HL-60/S4 treated with phorbol 12-myristate 13-acetate at 8.2 ng/mL for 4 days and 3 days (cell line): Measurements from ENCODE around the gene FADD.
"Not testable (repeated sequence)": the region's sequence is repeated elsewhere in the genome, so short reads cannot be mapped to it uniquely, and the experiment has no call there.

Source experiments
- in situ Hi-C: fragments of 300-500 bp; cut with MboI; formaldehyde crosslinking; loops from 2 replicates; pipeline ENCODE4 v1.15.0; 2022; ENCODE audit warnings: low sequenced_read_pairs

Gene FADD

GRCh38 chr11:70176940-70177689 lies 26.0 kb upstream of the FADD start:
- in situ Hi-C loops = loop anchor here (25.0 kb wide), 1 partner anchor 490 kb away; the partner anchor contains the start of gene LTO1

GRCh38 chr11:70180906-70181305 lies 22.2 kb upstream of the FADD start:
- in situ Hi-C loops = loop anchor here (25.0 kb wide), 1 partner anchor 494 kb away; the partner anchor contains the start of gene LTO1

DNA sequence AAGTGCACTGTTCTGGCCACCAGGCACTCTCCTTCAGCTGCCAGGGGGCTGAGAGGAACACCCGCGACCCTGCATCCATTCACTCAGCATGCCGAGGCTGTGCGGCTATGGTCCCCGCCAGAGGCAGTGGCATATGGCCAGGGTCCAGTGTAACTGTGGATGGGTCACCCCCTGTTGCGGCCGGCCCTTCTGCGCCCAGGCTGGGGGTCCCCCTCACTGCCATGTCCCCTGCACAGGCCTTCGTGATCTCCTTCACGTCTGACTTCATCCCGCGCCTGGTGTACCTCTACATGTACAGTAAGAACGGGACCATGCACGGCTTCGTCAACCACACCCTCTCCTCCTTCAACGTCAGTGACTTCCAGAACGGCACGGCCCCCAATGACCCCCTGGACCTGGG lies 20.8 kb upstream of the FADD start:
- in situ Hi-C loops = loop anchor here (25.0 kb wide), 1 partner anchor 495 kb away; the partner anchor contains the start of gene LTO1

DNA sequence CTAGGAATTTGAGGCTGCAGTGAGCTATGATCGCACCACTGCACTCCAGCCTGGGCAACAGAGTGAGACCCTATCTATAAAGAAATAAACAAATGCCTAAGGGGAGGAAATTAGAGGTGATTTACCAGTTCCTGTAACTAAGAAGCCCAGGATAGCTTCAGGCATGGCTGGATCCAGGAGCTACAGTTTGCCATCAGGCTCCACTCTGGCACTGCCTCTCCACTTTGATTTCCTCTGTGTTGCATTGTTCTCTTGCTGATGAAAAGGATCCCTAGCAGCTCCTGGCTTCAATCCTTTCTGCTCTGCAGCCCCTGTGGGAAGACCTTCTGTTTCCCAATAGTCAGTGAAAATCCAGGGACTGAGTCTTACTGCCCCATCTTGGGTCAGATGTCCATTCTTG lies 20.1 kb upstream of the FADD start:
- in situ Hi-C loops = loop anchor here (25.0 kb wide), 1 partner anchor 496 kb away; the partner anchor contains the start of gene LTO1

GRCh38 chr11:70183483-70184176 lies 19.5 kb upstream of the FADD start:
- in situ Hi-C loops = loop anchor here (25.0 kb wide), 1 partner anchor 496 kb away; the partner anchor contains the start of gene LTO1

GRCh38 chr11:70184396-70184795 lies 18.7 kb upstream of the FADD start:
- in situ Hi-C loops = loop anchor here (25.0 kb wide), 1 partner anchor 497 kb away; the partner anchor contains the start of gene LTO1

DNA sequence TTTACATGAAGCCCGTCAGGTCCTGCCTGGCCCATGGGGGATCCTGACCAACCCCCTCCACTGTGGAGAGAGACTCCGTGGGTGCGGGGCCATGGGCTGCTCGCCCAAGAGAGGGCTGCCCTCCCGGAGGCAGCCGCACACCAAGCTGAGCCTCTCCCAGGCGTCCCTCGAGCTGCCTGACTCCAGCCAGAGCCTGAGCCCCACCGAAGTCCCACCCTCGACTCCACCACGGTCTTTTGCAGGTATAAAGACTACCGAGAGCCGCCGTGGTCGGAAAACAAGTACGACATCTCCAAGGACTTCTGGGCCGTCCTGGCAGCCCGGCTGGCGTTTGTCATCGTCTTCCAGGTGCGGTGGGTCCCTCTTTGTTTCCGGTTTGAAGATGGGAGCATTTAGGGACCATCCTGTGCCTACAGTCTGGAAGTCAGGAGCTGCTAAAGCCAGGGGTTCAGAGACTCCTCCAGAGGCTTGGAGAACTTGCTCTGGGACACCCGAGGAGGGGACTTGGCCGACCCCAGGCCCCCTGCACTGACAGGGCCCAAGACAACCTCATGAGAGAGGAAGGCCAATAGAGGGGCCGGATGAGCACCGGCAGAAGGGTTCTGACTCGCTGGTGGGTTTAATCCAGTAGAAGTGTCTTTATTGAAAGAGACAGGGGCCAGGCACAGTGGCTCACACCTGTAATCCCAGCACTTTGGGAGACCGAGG lies 17.6 kb upstream of the FADD start:
- in situ Hi-C loops = loop anchor here (25.0 kb wide), 1 partner anchor 498 kb away; the partner anchor contains the start of gene LTO1

DNA sequence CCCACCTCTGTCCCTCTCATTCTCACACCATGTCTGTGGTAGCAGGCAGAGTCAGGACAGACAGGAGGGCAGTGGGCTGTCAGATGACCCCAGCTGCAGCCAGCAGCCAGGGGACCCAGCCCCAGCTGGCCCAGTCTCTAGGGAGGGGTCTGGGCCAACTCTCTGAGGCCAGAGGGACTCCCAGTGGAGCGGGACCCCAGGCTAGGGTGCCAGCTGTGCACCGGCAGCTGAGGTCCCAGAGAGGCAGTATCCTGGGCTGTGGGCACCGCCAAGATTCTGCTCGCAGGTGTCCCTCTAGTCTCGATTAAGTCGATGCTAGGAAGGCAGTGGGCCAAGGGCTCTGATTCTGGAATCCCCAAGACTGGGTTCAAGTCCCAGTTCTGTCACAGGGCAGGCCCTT lies 16.7 kb upstream of the FADD start:
- in situ Hi-C loops = loop anchor here (25.0 kb wide), 1 partner anchor 499 kb away; the partner anchor contains the start of gene LTO1

GRCh38 chr11:70186936-70187335 lies 16.2 kb upstream of the FADD start:
- in situ Hi-C loops = loop anchor here (25.0 kb wide), 1 partner anchor 500 kb away; the partner anchor contains the start of gene LTO1

GRCh38 chr11:70187771-70188170 lies 15.3 kb upstream of the FADD start:
- in situ Hi-C loops = loop anchor here (25.0 kb wide), 1 partner anchor 500 kb away; the partner anchor contains the start of gene LTO1

GRCh38 chr11:70189622-70190021 lies 13.5 kb upstream of the FADD start:
- in situ Hi-C loops = loop anchor here (10.0 to 25.0 kb wide), 2 partner anchors 275 to 502 kb away; partner anchors contain the start of gene LTO1

DNA sequence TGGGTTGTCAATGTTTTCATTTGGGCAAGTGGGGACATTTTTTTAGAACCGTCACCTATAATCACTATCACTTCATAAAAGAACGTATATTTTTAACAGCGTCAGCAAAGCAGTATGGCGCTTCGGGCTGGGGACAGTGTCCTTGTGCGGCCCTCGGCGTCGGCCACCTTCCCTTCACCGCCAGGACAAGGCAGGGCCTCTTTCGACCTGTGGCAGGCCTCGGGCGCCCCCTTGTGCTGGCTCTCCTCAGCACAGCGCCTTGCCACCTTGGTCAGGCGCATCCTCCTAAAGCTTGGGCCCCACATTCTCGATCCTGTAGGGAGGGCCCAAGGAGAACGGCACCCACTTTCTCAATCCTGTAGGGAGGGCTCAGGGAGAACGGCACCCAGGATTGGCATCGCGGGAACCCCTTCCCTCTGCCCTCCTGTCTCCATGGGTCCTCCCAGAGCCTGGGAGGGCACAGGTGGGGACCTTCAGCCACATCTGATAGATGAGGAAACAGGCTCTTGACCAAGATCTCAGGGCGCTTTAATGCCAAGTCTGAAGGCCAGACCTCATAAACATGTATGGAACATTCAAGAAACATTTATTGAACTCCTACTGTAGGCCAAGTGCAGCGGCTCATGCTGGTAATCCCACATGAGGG lies 11.5 kb upstream of the FADD start:
- in situ Hi-C loops = loop anchor here (10.0 to 25.0 kb wide), 2 partner anchors 277 to 504 kb away; partner anchors contain the start of gene LTO1

- in situ Hi-C loops = loop anchor here (10.0 to 25.0 kb wide), 2 partner anchors 278 to 506 kb away; partner anchors contain the start of gene LTO1
Observed at GRCh38 chr11:70192666-70193410, 10.3 kb upstream of the FADD start.

- in situ Hi-C loops = loop anchor here (10.0 to 25.0 kb wide), 2 partner anchors 279 to 506 kb away; partner anchors contain the start of gene LTO1
Observed at GRCh38 chr11:70193411-70194292, 9.4 kb upstream of the FADD start.

GRCh38 chr11:70194792-70195791 lies 8.0 kb upstream of the FADD start:
- in situ Hi-C loops = loop anchor here (10.0 to 25.0 kb wide), 2 partner anchors 280 to 508 kb away; partner anchors contain the start of gene LTO1

GRCh38 chr11:70200212-70200844 lies 2.8 kb upstream of the FADD start:
- in situ Hi-C loops = no loop called here

DNA sequence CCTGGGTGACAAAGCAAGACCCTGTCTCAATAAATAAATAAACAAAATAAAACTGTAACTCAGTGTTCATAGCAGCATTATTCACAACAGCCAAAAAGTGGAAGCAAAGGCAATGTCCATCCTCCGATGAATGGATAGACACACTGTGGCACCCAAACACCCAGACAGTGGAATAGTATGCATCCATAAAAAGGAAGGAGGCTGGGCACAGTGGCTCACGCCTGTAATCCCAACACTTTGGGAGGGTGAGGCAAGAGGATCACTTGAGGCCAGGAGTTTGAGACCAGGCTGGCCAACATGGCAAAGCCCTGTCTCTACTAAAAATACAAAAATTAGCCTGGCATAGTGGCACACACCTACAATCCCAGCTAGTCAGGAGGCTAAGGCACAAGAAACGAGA lies 2.0 kb upstream of the FADD start:
- in situ Hi-C loops = not testable (repeated sequence)
